ENCODE data around the gene SAMM50. TPM values are rescaled to one million over a fixed set of nuclear protein-coding genes. Genes with fewer than 3 reads are reported as not detected.
A peak's percentile ranks its signal among the peaks of the same experiment; 100 is the strongest.

SAMM50 gene
- total RNA-seq, 1 experiment from 2014 or later = 67.2 TPM

DNA sequence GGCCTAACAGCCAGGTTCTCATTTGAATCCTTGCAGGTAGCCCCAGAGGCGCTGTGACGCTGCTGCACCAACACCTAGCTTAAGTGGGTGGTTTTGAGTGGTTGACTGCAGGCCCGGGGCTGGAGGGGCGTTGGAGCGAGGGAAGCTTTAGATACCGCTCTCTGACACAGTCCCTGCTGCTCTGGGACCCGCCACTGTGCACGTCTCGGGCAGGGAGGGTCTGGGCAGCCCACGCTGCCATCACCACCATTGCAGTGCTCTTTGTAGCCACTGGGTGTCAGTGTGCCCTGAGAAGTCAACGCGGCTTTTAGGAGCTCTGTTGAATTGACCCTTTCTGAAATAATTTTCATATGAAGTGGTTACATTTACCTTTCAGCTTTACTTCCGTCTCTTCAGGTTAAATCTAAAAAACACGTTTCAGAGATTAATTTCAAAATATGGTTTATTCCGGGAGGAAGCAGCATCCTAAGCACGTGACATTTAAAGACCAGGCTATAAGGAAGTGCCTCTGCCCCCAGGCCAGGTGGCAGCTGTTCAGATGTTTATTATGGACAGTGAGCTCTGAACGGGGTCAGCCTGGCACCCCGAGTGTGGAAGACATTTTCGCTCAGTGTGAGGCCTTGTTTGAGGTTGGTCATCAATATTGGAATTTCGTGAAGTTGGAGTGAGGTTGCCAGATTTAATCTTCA, 38.0 kb downstream of the SAMM50 start:
- Histone ChIP-seq H3K27ac (ENCODE audit: low read depth, low read length, poor library complexity, severe bottlenecking) (no peak overlapping the region), H3K4me3 (ENCODE audit: low read depth, low read length, poor library complexity, severe bottlenecking) (no peak overlapping the region), H3K4me1 (ENCODE audit: insufficient read depth, low read length, poor library complexity, severe bottlenecking) (peaks cover 3% of the 10 kb centered on the region), H3K36me3 (ENCODE audit: insufficient read depth, low read length, poor library complexity, severe bottlenecking) (peaks cover 63% of the 10 kb centered on the region), H3K9me3 (ENCODE audit: low read depth, low read length, poor library complexity, severe bottlenecking) (no peaks in the 10 kb centered on the region), H3K27me3 (replicated peaks; ENCODE audit: insufficient read depth, low read depth, low read length, poor library complexity) (no peaks in the 10 kb centered on the region)
- intact Hi-C loops (cut with micrococcal nuclease; ENCODE audit: unreplicated experiment) = loop anchor here (1.0 to 10.0 kb wide), 2 partner anchors 362 to 633 kb away; no protein-coding TSS in a partner anchor
- ChIA-PET CTCF (interaction anchor here (0.5 to 2.6 kb wide), 20 partner anchors 10 to 632 kb away, joined by 3 to 33 read pairs (median 3); partner anchors contain the start of genes SAMM50 and SHISAL1), POLR2A (ENCODE audit: low non-redundant PET) (no interaction called here)
- no TSS peak for BruUV-seq (replicated peaks)
- TF ChIP-seq, protein P1, sequence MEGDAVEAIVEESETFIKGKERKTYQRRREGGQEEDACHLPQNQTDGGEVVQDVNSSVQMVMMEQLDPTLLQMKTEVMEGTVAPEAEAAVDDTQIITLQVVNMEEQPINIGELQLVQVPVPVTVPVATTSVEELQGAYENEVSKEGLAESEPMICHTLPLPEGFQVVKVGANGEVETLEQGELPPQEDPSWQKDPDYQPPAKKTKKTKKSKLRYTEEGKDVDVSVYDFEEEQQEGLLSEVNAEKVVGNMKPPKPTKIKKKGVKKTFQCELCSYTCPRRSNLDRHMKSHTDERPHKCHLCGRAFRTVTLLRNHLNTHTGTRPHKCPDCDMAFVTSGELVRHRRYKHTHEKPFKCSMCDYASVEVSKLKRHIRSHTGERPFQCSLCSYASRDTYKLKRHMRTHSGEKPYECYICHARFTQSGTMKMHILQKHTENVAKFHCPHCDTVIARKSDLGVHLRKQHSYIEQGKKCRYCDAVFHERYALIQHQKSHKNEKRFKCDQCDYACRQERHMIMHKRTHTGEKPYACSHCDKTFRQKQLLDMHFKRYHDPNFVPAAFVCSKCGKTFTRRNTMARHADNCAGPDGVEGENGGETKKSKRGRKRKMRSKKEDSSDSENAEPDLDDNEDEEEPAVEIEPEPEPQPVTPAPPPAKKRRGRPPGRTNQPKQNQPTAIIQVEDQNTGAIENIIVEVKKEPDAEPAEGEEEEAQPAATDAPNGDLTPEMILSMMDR (conservative IDR thresholded peaks at IDR 0.05; ENCODE audit: low read depth, low read length) = peak; percentile 95
- no peak for TF ChIP-seq EZH2 (IDR thresholded peaks at IDR 0.05; ENCODE audit: borderline replicate concordance, low read depth, low read length, poor library complexity, severe bottlenecking)
- DNase-seq (ENCODE audit: low spot score) = peak; percentile 72

DNA sequence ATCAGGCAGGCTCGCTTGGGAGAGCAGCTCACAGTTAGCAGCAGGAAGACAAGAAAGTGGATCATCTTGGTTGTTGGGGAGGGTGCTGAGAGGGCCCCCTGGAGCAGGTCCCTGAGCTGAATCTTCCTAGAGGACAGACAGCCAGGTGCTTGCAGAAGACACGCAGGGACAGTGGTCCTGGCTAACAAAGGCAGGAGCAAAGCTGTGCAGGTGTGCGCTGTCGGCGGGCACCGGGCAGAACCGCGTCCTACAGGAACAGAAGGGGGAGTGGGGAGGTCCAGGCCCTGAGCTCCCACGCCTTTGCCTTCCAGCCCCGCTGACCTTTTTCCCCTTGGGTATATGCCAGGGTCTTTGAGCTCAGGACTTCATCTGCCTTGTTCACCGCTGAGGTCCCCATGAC, 38.8 kb downstream of the SAMM50 start:
- peaks cover 3% of the 10 kb centered on the region for H3K4me1 ChIP-seq (ENCODE audit: insufficient read depth, low read length, poor library complexity, severe bottlenecking)
- H3K27me3 ChIP-seq (replicated peaks; ENCODE audit: insufficient read depth, low read depth, low read length, poor library complexity) = no peaks in the 10 kb centered on the region
- intact Hi-C loops (cut with micrococcal nuclease; ENCODE audit: unreplicated experiment) = loop anchor here (10.0 kb wide), 1 partner anchor 361 kb away; no protein-coding TSS in a partner anchor
- no peak for DNase-seq (ENCODE audit: low spot score)
- POLR2A ChIA-PET (ENCODE audit: low non-redundant PET) = no interaction called here
- BruUV-seq (replicated peaks) = no TSS peak
- no peaks in the 10 kb centered on the region for H3K9me3 ChIP-seq (ENCODE audit: low read depth, low read length, poor library complexity, severe bottlenecking)
- H3K4me3 ChIP-seq (ENCODE audit: low read depth, low read length, poor library complexity, severe bottlenecking) = no peak overlapping the region
- peaks cover 59% of the 10 kb centered on the region for H3K36me3 ChIP-seq (ENCODE audit: insufficient read depth, low read length, poor library complexity, severe bottlenecking)
- no peak overlapping the region for H3K27ac ChIP-seq (ENCODE audit: low read depth, low read length, poor library complexity, severe bottlenecking)
- no peak for TF ChIP-seq EZH2 (IDR thresholded peaks at IDR 0.05; ENCODE audit: borderline replicate concordance, low read depth, low read length, poor library complexity, severe bottlenecking)
- TF ChIP-seq, protein P1 (conservative IDR thresholded peaks at IDR 0.05; ENCODE audit: low read depth, low read length) = no peak
- CTCF ChIA-PET = interaction anchor here (0.8 to 2.6 kb wide), 9 partner anchors 11 to 632 kb away, joined by 3 to 33 read pairs (median 4); no protein-coding TSS in a partner anchor

DNA sequence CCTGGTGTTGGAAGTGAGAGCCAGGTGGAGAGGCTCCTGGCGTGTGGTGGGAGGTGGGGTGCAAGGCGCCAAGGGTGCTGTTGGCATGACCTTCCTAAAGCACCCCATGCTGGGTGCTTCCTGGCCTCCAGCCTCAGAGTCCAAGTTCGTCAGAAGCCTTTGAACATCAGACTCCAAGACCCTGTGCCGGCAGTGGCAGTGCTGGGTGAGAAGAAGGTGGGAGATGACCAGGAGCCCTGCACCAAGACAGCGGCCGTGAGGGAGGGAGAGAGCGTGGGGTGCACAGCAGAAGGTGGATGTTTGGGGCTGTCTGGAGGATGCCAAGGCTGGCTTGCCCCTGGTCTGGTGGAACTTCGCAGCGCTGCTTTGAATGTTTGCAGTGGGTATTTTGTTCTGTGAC, 39.2 kb downstream of the SAMM50 start:
- intact Hi-C loops (cut with micrococcal nuclease; ENCODE audit: unreplicated experiment) = loop anchor here (10.0 kb wide), 1 partner anchor 360 kb away; no protein-coding TSS in a partner anchor
- POLR2A ChIA-PET (ENCODE audit: low non-redundant PET) = no interaction called here
- no peak overlapping the region for H3K27ac ChIP-seq (ENCODE audit: low read depth, low read length, poor library complexity, severe bottlenecking)
- H3K4me1 ChIP-seq (ENCODE audit: insufficient read depth, low read length, poor library complexity, severe bottlenecking) = peaks cover 3% of the 10 kb centered on the region
- BruUV-seq (replicated peaks) = no TSS peak
- CTCF ChIA-PET = interaction anchor here (1.6 to 2.6 kb wide), 2 partner anchors 20 to 631 kb away, joined by 3 to 33 read pairs; no protein-coding TSS in a partner anchor
- H3K4me3 ChIP-seq (ENCODE audit: low read depth, low read length, poor library complexity, severe bottlenecking) = no peak overlapping the region
- peaks cover 58% of the 10 kb centered on the region for H3K36me3 ChIP-seq (ENCODE audit: insufficient read depth, low read length, poor library complexity, severe bottlenecking)
- DNase-seq (ENCODE audit: low spot score) = no peak
- no peaks in the 10 kb centered on the region for H3K27me3 ChIP-seq (replicated peaks; ENCODE audit: insufficient read depth, low read depth, low read length, poor library complexity)
- no peaks in the 10 kb centered on the region for H3K9me3 ChIP-seq (ENCODE audit: low read depth, low read length, poor library complexity, severe bottlenecking)
- TF ChIP-seq EZH2 (IDR thresholded peaks at IDR 0.05; ENCODE audit: borderline replicate concordance, low read depth, low read length, poor library complexity, severe bottlenecking) = no peak
- TF ChIP-seq, protein P1 (conservative IDR thresholded peaks at IDR 0.05; ENCODE audit: low read depth, low read length) = no peak
